ENCODE data around the gene TAS2R50.
"Not testable (repeated sequence)": the region's sequence is repeated elsewhere in the genome, so short reads cannot be mapped to it uniquely, and the experiment has no call there.

Gene TAS2R50

DNA sequence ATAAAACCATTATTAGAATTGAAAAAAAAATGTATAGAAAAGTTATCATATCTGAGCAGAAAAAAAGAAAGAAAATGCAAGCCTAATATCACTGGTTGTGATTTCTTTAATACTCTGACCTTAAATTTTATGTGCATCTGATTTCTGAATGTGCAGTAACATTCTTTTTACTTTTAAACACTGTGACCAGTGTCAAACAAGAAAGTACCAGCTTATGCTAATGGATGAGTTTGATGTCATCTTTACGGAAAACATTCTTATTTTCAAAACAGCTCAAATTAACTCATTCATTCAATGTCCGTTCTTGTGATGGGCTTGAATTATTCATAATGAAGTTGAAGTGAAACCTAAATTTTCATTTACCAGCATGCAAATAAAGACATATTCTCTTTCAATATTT lies at the start of gene TAS2R50:
Gene TAS2R50, minus strand, starts transcription at position 101 of the 400 bp plus-strand sequence. Its CDS starts 52 bp downstream, at position 49.
- DNase-seq (ENCODE audit: low spot score): no peak

GRCh38 chr12:11033959-11034358 lies 47.2 kb upstream of the TAS2R50 start:
- DNase-seq (ENCODE audit: low spot score): not testable (repeated sequence)

DNA sequence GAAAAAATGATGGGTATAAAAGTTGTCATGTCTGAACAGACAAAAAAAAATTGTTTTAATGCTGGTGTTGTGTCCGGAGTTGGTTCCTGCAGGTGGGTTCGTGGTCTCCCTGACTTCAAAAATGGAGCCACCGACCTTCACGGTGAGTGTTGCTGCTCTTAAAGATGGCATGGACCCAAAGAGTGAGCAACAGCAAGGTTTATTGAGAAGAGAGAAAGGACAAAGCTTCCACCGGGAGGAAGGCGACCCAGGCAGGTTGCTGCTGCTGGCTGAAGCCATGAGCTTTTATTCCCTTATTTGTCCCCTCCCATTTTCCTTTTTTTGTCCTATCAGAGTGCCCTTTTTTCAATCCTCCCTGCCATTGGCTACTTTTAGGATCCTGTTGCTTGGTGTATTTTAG lies 44.6 kb upstream of the TAS2R50 start, which contains the start of gene TAS2R31:
Gene TAS2R31, minus strand, starts transcription at position 101 of the 400 bp plus-strand sequence. Its CDS starts 72 bp downstream, at position 29.
- DNase-seq (ENCODE audit: low spot score): no peak

DNA sequence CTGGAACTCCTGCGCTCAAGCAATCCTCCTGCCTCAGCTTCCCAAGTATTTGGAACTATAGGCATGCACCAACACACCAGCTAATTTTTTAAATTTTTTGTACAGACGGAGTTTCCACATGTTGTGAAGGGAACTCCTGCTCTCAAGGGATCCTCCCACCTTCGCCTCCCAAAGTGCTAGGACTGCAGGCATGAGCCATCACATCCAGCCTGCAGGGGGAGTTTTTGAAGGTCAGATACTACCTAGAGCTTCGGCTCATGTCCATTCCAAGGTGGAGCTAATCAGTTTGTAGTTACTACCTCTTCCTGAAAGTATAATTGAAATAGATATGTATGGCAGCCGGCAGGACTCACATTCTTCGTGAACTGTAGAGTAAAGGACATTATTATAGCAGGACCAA lies 39.4 kb upstream of the TAS2R50 start:
- DNase-seq (ENCODE audit: low spot score): no peak

GRCh38 chr12:11023387-11023786 lies 36.7 kb upstream of the TAS2R50 start:
- no peak for DNase-seq (ENCODE audit: low spot score)

GRCh38 chr12:11022520-11022919 lies 35.8 kb upstream of the TAS2R50 start, which contains the start of gene TAS2R19:
TSS of gene TAS2R19 (minus strand) at chr12:11022620. CDS start at chr12:11022571, 49 bp downstream.
- DNase-seq (ENCODE audit: low spot score): no peak

- DNase-seq (ENCODE audit: low spot score): no peak
Measured at GRCh38 chr12:11016937-11017336, 30.2 kb upstream of the TAS2R50 start.

DNA sequence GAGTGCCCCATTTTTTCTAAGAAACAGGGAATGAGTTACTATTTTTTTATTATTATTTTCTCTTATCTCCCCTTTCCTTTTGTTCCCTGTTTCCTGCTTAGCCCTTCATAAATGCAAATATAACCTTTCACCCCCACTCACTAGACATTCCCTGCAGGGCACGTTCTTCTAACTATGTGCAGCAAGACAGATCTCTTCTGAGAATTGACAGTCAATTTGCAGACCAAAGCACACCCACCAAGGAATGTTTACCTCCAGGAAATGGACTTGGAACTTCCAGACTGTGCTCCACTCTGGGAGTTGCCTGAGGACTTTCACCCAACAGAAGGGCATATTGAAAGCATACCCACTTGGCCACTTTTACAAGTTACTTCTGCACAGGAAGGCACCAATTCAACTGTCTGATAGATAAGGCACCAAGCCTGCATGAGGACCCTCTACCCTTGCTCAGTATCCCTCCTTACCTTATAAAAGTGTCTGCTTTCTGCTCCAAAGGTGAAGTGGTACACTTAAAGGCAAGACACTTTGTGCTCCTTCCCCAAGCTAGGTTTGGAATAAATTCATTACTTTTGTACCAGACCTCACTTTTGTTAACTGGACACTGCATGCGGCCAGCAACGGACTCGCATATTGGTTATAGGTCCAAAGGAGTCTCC lies 29.2 kb upstream of the TAS2R50 start:
- no peak for DNase-seq (ENCODE audit: low spot score)

DNA sequence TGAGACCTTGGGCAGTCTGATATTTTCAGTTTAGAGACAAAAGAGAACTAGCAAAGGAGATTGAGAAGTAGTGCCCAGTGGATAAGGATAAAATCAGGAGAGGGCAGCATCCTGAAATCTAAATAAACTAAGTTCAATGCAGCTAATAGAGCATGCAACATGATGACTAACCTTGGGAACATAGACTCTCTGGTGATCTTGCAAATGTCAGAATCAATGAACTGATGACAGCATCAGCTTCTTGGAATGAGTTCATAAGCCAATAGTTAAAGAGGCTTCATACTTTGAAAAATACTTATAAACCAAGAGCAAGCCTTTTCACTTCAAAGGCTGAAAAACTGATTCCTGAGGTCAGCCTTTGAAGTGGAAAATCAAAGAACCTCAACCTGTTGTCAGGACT lies 27.5 kb upstream of the TAS2R50 start:
- no peak for DNase-seq (ENCODE audit: low spot score)

DNA sequence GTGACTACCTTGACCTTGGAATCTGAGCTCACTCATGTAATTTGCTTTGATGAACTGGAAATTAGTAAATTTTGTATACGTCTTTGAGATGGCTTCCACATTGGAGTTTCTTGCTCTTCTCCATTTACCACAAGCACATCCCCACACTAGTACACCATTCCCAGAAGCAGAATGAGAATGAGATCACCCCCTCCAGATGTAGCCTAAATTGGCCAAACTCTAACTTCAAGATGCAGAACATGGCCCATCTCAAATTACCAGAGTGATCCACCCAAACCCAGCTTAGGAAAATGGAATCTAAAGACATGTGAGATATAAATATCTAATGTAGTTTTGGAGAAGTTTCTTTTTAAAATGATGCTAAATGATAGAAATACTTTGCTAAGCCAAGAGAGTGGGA lies 20.9 kb upstream of the TAS2R50 start:
- DNase-seq (ENCODE audit: low spot score): no peak

DNA sequence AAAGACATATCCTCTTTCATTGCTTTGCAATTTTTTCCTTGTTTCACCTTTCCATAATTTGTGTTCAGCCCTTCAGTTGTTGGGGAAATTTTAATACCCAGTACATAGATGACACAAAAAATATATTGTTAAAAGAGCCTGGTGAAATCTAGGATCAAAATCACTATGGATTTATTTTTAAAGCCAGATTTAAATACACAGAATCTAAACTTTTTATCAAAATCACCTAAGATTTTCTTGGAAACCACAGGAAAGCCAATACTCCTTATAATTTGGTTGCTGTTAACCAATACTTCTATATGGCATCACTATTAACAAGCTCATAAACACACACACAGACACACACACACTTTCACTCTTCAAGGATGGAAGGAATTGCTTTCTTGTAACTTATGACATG lies 11.5 kb upstream of the TAS2R50 start, which contains the start of gene TAS2R20:
Gene TAS2R20, minus strand, starts transcription at position 101 of the 400 bp plus-strand sequence. CDS start 429 bp downstream, outside the sequence.
- no peak for DNase-seq (ENCODE audit: low spot score)

DNA sequence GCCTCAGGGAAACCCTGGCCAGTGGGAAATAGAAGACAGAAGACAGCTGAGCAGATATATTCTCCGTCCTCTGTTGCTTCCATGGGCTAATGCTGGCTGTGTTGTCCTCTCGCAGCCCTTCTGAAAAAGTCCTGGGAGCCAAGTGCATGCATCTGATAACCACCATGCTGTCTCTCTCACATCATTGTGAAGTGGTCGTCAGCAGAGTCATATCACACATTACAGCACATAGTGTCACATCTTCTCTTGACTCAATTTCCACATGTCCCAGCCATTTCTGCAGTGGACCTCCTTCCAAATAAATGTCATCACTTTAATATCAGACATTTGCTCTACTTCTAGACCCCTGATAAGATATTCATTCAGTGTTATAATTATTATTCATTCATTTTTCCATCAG lies 7.6 kb upstream of the TAS2R50 start:
- no peak for DNase-seq (ENCODE audit: low spot score)

GRCh38 chr12:10989107-10989506 lies 2.4 kb upstream of the TAS2R50 start:
- DNase-seq (ENCODE audit: low spot score): no peak

DNA sequence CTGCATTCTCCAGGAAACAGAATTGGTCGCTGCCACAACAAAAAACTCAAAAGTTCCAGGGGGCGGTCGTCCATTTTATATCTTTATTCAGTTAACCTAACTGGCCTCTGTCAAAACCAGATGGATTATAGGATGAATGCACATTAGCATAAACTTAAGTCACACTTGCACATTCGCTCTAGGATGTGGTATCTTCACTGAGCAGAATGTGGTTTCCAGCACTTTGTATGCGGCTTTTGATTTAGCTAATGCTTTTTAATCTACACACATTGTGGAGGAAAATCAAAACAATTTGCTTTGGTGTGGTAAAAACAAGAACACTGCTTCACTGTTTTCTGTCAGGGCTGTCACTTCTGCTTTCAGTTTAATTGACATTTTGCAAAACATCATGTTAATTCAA lies 4.5 kb downstream of the TAS2R50 start:
- no peak for DNase-seq (ENCODE audit: low spot score)

GRCh38 chr12:10974965-10975364 lies 11.7 kb downstream of the TAS2R50 start:
- DNase-seq (ENCODE audit: low spot score): no peak

DNA sequence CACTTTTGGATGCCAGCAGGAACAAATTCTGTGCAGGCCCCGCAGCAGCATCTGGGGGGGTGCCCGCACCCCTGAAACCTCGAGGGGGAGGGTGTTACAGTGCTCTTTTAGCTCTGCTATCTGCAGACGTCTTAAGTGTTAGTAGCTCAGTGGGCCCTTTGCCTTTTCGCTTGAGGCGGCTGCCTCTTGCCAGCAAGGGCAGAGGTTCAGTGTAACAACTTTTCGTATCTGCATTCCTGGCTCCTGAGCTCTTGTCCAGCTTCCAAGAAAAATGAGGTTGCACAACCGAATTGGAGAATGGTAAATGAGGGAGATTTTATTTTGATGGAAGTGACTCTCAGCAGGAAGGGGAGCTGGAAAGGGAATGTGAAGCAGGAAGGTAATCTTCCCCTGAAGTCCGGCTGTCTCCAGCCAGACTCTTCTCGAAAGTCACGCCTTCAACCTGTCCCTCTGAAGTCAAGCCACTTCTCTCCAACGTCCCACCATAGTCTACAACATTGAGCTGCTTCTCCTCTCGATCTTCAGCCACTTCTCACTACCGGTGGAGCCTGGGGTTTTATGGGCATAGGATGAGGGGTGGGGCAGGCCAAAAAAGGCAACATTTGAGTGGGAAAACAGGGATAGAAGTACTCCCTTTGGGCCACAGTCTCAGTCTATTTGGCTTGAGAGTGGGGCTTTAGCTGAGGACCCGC lies 17.8 kb downstream of the TAS2R50 start:
- no peak for DNase-seq (ENCODE audit: low spot score)

DNA sequence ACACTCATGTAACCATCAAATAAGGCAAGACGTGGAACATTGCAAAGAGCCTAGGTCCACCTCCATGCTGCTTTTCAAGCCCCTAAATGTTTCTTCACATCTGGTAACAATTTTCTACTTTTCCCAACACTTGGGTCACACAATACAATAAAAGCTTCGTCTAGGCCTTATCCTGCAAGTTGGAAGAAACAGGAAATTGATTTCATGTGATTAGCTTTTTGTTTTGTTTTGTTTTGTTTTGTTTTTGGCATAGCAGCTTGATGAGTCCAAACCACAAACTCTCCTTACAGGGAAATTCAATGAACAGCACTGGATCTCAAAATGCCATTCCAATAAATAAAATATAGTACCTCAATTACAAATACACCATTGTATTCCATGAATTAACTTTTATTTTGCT lies 19.3 kb downstream of the TAS2R50 start:
- DNase-seq (ENCODE audit: low spot score): no peak

- DNase-seq (ENCODE audit: low spot score): no peak
Measured at GRCh38 chr12:10966314-10966713, 20.4 kb downstream of the TAS2R50 start.

GRCh38 chr12:10965476-10965875 lies 21.2 kb downstream of the TAS2R50 start:
- DNase-seq (ENCODE audit: low spot score): no peak

DNA sequence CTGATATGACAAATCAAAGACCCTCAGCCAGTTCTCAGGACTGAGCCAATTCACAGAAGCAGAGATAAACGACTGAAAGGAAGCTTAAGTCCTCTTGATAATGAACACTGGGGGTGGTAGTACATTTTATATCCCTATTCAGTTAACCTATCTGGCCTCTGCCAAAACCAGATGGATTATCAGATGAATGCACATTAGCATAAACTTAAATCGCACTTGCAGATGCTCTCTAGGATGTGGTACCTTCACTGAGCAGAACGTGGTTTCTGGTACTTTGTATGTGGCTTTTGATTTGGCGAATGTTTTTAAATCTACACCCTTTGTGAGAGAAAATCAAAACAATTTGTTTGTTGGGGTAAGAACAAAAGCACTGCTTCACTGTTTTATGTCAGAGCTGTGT lies 26.5 kb downstream of the TAS2R50 start:
- no peak for DNase-seq (ENCODE audit: low spot score)

DNA sequence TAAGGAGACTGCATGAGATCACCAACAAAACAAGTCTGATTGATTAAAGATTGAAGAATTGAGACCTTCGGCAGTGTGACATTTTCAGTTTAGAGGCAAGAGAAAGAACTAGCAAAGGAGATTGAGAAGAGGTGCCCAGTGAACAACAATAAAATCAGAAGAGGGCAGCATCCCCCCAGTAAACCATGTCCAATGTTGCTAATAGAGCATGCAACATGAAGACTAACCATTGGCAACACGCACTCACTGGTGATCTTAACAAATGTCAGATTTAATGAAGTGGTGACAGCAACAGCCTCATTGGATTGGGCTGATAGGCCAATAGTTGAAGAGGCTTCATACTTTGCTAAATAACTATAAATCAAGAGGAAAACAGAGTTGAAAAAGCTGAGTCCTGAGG lies 26.9 kb downstream of the TAS2R50 start:
- DNase-seq (ENCODE audit: low spot score): no peak

GRCh38 chr12:10957741-10958140 lies 29.0 kb downstream of the TAS2R50 start:
- DNase-seq (ENCODE audit: low spot score): no peak

- no peak for DNase-seq (ENCODE audit: low spot score)
Measured at GRCh38 chr12:10956085-10956484, 30.6 kb downstream of the TAS2R50 start.
